Measurements from ENCODE around the gene CHERP. TPM values are rescaled to one million over a fixed set of nuclear protein-coding genes. Genes with fewer than 3 reads are reported as not detected.

Gene CHERP
- total RNA-seq, 6 donors from 2014 or later, result 10.8 to 38.6 (median 22.0) TPM

DNA sequence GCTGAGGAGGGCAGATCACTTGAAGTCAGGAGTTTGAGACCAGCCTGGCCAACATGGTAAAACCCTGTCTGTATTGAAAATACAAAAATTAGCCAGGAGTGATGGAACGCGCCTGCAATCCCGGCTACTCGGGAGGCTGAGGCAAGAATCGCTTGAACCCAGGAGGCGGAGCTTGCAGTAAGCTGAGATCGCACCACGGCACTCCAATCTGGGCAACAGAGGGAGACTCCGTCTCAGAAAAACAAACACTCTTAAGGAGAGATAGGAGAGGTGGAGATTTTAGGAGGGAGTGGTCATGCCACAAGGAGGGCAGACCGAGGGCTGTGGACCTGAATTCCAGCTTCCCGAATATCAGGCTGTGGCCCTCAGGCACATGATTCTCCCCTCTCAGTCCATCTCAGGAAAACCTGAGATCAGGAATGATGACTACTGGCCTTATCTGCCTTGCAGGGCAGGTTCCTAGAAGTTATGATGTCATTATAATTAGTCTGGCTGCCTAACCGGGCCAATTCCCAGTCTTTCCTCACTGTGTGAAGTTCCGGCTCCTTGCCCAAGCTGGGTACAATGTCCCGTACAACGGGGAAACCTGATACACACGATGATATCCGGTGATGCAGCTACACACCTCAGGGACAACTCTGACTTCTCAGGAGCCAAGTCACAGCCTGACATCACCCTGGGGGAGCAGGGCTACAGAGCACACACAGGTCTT, 27.5 kb upstream of the CHERP start:
- ATAC-seq (ENCODE audit: low FRiP score in 2 of 2) (peak in 1 of 2 donors; percentile 16), DNase-seq (peak in 1 of 2 donors; percentile 77)
- Histone ChIP-seq H3K9me3 (no peaks in the 10 kb centered on the region), H3K36me3 (peaks cover 2 to 40% (median 21%) of the 10 kb centered on the region in 4 donors), H3K4me3 (no peak overlapping the region), H3K27me3 (no peaks in the 10 kb centered on the region), H3K27ac (peak overlapping the region; percentile 75 to 92 (median 82)), H3K4me1 (peaks cover 37 to 63% (median 55%) of the 10 kb centered on the region in 4 donors)
- TF ChIP-seq POLR2A (IDR thresholded peaks at IDR 0.05) (no peak), POLR2AphosphoS5 (IDR thresholded peaks at IDR 0.05) (peak; percentile 15 to 28), CTCF (IDR thresholded peaks at IDR 0.05) (no peak), EP300 (IDR thresholded peaks at IDR 0.05) (peak in 1 of 4 donors; percentile 27)
- WGBS, 2 donors, result 70 to 79% methylated on average over 17 of the region's 17 CpGs

DNA sequence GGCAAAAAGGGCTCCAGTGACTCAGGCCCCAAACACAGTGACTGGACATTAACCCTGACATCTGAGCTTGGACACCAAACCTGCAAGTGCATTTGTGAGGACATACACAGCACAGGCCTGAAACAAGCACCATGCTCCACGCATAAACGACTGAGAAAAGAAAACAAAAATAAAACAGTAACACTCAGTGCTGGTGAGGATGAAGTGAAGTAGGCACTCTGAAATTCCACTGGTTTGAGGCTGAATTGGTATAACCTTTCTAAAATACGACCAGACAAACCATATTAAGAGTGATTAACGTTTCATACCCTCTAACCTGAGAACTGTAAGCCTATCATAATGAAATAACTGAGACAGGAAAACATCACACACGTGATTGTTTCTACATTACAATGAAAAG, 24.5 kb upstream of the CHERP start:
- H3K4me3 ChIP-seq, result no peak overlapping the region
- no peaks in the 10 kb centered on the region for H3K27me3 ChIP-seq
- H3K36me3 ChIP-seq, result peaks cover 8 to 70% (median 42%) of the 10 kb centered on the region in 4 donors
- H3K27ac ChIP-seq, result peak overlapping the region in 3 of 4 donors; percentile 50 to 77 (median 54)
- H3K4me1 ChIP-seq, result peaks cover 20 to 45% (median 42%) of the 10 kb centered on the region in 4 donors
- H3K9me3 ChIP-seq, result no peaks in the 10 kb centered on the region
- DNase-seq (no peak), ATAC-seq (ENCODE audit: low FRiP score in 2 of 2) (no peak)
- 93 to 96% methylated on average over 5 of the region's 5 CpGs for WGBS, 2 donors
- TF ChIP-seq POLR2AphosphoS5 (IDR thresholded peaks at IDR 0.05) (no peak), CTCF (IDR thresholded peaks at IDR 0.05) (no peak), EP300 (IDR thresholded peaks at IDR 0.05) (no peak), POLR2A (IDR thresholded peaks at IDR 0.05) (no peak)

DNA sequence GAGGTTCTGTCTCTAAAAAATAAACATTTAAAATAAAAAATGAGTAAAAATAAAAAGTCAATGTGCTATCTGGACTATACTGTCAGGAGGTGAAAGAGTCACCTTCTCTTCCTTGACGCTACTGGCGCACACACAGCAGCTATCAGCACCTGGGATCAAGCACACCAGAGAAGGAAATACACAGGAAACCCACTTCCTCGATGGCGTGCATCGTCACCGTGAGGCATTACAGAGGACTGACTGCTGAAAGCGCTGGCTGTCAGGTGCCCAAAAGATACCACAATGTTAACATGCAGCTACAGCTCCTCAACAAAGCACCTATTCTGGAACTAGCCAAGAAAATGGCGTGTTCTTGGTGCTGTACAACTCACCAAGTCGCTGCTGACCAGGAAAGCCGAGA, 23.9 kb upstream of the CHERP start:
- H3K4me1 ChIP-seq, result peaks cover 16 to 40% (median 37%) of the 10 kb centered on the region in 4 donors
- H3K9me3 ChIP-seq, result no peaks in the 10 kb centered on the region
- ATAC-seq (ENCODE audit: low FRiP score in 2 of 2), result no peak
- H3K36me3 ChIP-seq, result peaks cover 8 to 75% (median 45%) of the 10 kb centered on the region in 4 donors
- 63 to 67% methylated on average over 10 of the region's 10 CpGs for WGBS, 2 donors
- peak in 1 of 2 donors; percentile 54 for DNase-seq
- TF ChIP-seq CTCF (IDR thresholded peaks at IDR 0.05) (no peak), POLR2A (IDR thresholded peaks at IDR 0.05) (no peak), POLR2AphosphoS5 (IDR thresholded peaks at IDR 0.05) (peak in 1 of 2 donors; percentile 52)
- H3K27ac ChIP-seq, result peak overlapping the region in 3 of 4 donors; percentile 50 to 77 (median 54)
- no peak overlapping the region for H3K4me3 ChIP-seq
- H3K27me3 ChIP-seq, result no peaks in the 10 kb centered on the region

- peaks cover 11 to 86% (median 53%) of the 10 kb centered on the region in 4 donors for H3K36me3 ChIP-seq
- H3K4me1 ChIP-seq, result peaks cover 7 to 27% (median 24%) of the 10 kb centered on the region in 4 donors
- no peak for TF ChIP-seq CTCF (IDR thresholded peaks at IDR 0.05)
- TF ChIP-seq POLR2AphosphoS5 (IDR thresholded peaks at IDR 0.05), result no peak
- TF ChIP-seq POLR2A (IDR thresholded peaks at IDR 0.05), result no peak
- no peak for TF ChIP-seq EP300 (IDR thresholded peaks at IDR 0.05)
- peak overlapping the region; percentile 23 to 77 (median 40) for H3K27ac ChIP-seq
- no peak overlapping the region for H3K4me3 ChIP-seq
- DNase-seq, result no peak
- no peak for ATAC-seq (ENCODE audit: low FRiP score in 2 of 2)
- no peaks in the 10 kb centered on the region for H3K27me3 ChIP-seq
- 48 to 70% methylated on average over 7 of the region's 7 CpGs for WGBS, 2 donors
- no peaks in the 10 kb centered on the region for H3K9me3 ChIP-seq
Observed at GRCh38 chr19:16564842-16565241, 22.6 kb upstream of the CHERP start.

Measured in upper lobe of left lung (tissue), 6 donors.